Endometrium (tissue), 2 donors: ENCODE results near the gene CLEC9A.

Source experiments
- FAIRE-seq: peaks from 2 replicates; lab custom pipeline; 2012; peaks lifted over from hg19 to GRCh38; lab: Jason Lieb, UNC
- donor health status: control.
- donor health status: control.

The CLEC9A gene

DNA sequence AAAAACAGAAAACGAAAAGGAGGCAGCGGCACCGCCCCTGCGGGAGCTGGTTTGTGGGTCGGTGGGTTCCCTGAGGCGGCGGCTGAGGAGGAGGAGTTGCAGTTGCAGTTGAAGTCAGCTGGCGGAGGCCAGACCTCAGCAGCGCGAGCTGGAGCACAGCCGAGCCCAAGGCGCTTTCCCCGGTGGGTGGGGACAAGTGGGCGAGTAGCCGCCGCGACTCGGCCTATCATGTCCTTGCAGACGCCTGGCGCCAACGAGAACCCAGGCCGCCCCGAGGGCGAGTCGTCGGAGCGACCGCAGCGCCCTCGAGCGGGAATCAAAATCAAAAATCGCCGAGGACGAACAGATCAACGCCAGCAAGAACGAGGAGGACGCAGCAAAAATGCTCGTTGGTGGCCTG lies 81.0 kb downstream of the CLEC9A start:
- no peak for FAIRE-seq

DNA sequence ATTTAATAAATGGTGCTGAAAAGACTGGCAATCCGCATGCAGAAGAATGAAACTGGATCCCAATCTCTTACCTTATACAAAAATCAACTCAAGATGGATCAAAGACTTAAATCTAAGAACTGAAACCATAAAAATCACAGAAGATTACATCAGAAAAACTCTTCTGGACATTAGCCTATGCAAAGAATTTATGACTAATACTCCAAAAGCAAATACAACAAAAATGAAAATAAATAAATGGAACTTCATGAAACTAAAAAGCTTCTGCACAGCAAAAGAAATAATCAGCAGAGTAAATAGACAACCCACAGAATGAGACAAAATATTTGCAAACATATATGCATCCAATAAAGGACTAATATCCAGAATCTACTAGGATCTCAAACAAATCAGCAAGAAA lies 82.6 kb downstream of the CLEC9A start:
- FAIRE-seq, result no peak

DNA sequence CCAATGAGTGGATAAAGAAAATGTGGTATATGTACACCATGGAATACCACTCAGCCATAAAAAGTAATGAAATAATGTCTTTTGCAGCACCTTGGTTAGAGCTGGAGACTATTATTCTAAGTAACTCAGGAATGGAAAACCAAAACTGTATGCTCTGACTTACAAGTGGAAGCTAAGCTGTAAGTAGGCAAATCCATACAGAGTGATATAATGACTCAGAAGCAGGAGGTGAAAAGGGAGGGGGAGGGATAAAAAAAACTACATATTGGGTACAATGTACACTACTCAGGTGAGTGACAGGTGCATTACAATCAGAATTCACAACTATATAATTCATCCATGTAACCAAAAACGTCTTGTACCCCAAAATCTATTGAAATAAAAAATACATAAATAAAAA lies 83.4 kb downstream of the CLEC9A start:
- no peak for FAIRE-seq

DNA sequence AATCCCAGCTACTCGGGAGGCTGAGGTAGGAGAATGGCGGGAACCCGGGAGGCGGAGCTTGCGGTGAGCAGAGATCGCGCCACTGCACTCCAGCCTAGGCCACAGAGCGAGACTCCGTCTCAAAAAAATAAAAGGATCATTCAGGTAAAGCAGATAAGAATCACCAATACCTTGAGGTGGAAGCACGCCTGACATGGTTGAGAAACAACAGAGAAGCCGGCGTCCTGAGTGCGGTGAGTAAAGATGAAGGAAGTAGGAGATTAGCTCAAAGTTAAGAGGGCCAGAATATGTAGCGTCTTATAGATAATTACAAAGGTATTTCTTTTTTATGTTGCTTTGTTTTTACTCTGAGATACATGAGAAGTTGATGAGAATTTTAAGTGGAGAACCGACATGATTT lies 84.8 kb downstream of the CLEC9A start:
- no peak for FAIRE-seq
